CD14-positive monocyte (primary cell): ENCODE measurements around the gene ANTXR1. TPM values are rescaled to one million over a fixed set of nuclear protein-coding genes. Genes with fewer than 3 reads are reported as not detected.

Source experiments
- DNase-seq, 3 donors: peaks; one replicate each; pipeline ENCODE4 v3.0.0-alpha.2; 2011 to 2022
- H2AFZ ChIP-seq: 2 replicates; pipeline ENCODE4 v1.6.0; 2012; ENCODE audit warnings: mild to moderate bottlenecking, low read depth, low read length, inconsistent platforms; ENCODE audit not compliant: insufficient read depth, poor library complexity, severe bottlenecking
- H3K27ac ChIP-seq, 2 donors: 1 replicate in 1 of 2; 2 replicates in 1 of 2; pipeline ENCODE4 v1.5.1; 2012 to 2013; ENCODE audit warnings: low read length in 2 of 2, control low read depth in 1 of 2, inconsistent platforms in 1 of 2, low read depth in 1 of 2, mild to moderate bottlenecking in 1 of 2
- H3K27me3 ChIP-seq, 2 donors: one replicate each; pipeline versions ENCODE4 v1.6.0 to v1.6.1; 2011 to 2013; ENCODE audit warnings: low read length in 2 of 2; ENCODE audit not compliant: control insufficient read depth in 2 of 2, insufficient read depth in 2 of 2
- H3K36me3 ChIP-seq, 2 donors: replicated peaks in 1 of 2; 1 replicate in 1 of 2; 2 replicates in 1 of 2; pipeline versions ENCODE4 v1.5.1 to v1.6.1; 2012 to 2013; ENCODE audit warnings: low read length in 2 of 2, control low read depth in 1 of 2, inconsistent platforms in 1 of 2, mild to moderate bottlenecking in 1 of 2; ENCODE audit not compliant: insufficient read depth in 2 of 2, control insufficient read depth in 1 of 2
- H3K4me1 ChIP-seq, 2 donors: 1 replicate in 1 of 2; 2 replicates in 1 of 2; pipeline versions ENCODE4 v1.5.1 to v1.6.1; 2012 to 2013; ENCODE audit warnings: low read length in 2 of 2, control low read depth in 1 of 2, inconsistent platforms in 1 of 2, mild to moderate bottlenecking in 1 of 2, moderate library complexity in 1 of 2; ENCODE audit not compliant: insufficient read depth in 2 of 2, control insufficient read depth in 1 of 2
- H3K4me2 ChIP-seq: replicated peaks from 2 replicates; pipeline ENCODE3; 2012; ENCODE audit warnings: low read length, moderate library complexity, mild to moderate bottlenecking; ENCODE audit not compliant: poor library complexity, severe bottlenecking; ENCODE audit errors: extremely low read depth
- H3K4me3 ChIP-seq, 3 experiments: fragments of 200-600 bp in 1 of 3; sonication (generic) in 1 of 3; replicated peaks in 1 of 3; 1 replicate in 2 of 3; 2 replicates in 1 of 3; pipeline ENCODE4 v1.5.1; 2011 to 2013; ENCODE audit warnings: low read length in 3 of 3, mild to moderate bottlenecking in 3 of 3, control low read depth in 2 of 3, low read depth in 2 of 3, inconsistent platforms in 1 of 3, moderate library complexity in 1 of 3
- H3K79me2 ChIP-seq: 2 replicates; pipeline ENCODE4 v1.6.0; 2012; ENCODE audit warnings: mild to moderate bottlenecking, control low read depth, inconsistent platforms, low read length, moderate library complexity; ENCODE audit not compliant: insufficient read depth
- H3K9ac ChIP-seq: 2 replicates; pipeline ENCODE4 v1.6.0; 2017; ENCODE audit warnings: low read length, mild to moderate bottlenecking; ENCODE audit not compliant: insufficient read depth, poor library complexity, severe bottlenecking
- H3K9me3 ChIP-seq, 2 donors: replicated peaks in 1 of 2; 1 replicate in 1 of 2; 2 replicates in 1 of 2; pipeline versions ENCODE4 v1.5.1 to v1.6.1; 2012 to 2013; ENCODE audit warnings: low read length in 2 of 2, control low read depth in 1 of 2; ENCODE audit not compliant: control insufficient read depth in 1 of 2, insufficient read depth in 1 of 2
- H4K20me1 ChIP-seq: 2 replicates; pipeline ENCODE4 v1.6.0; 2012; ENCODE audit warnings: mild to moderate bottlenecking, low read length, control low read depth, moderate library complexity; ENCODE audit not compliant: insufficient read depth
- H3K27ac Mint-ChIP-seq, 7 donors: one replicate each; pipeline ENCODE4 v1.8.0; 2020; ENCODE audit warnings: mild to moderate bottlenecking in 7 of 7, mixed read lengths in 7 of 7, moderate library complexity in 6 of 7, inconsistent platforms in 2 of 7
- H3K27me3 Mint-ChIP-seq, 3 donors: one replicate each; pipeline ENCODE4 v1.8.0; 2021 to 2022; ENCODE audit warnings: low read depth in 3 of 3, mild to moderate bottlenecking in 3 of 3, mixed read lengths in 3 of 3, moderate library complexity in 3 of 3, inconsistent platforms in 1 of 3
- H3K36me3 Mint-ChIP-seq, 2 donors: one replicate each; pipeline ENCODE4 v1.8.0; 2020; ENCODE audit warnings: mixed read lengths in 2 of 2, inconsistent platforms in 1 of 2, mild to moderate bottlenecking in 1 of 2
- H3K4me1 Mint-ChIP-seq: one replicate; pipeline ENCODE4 v1.8.0; 2020; ENCODE audit warnings: mild to moderate bottlenecking, mixed read lengths
- H3K4me3 Mint-ChIP-seq, 2 donors: one replicate each; pipeline ENCODE4 v1.8.0; 2020; ENCODE audit warnings: mild to moderate bottlenecking in 2 of 2, mixed read lengths in 2 of 2, moderate library complexity in 1 of 2
- H3K9me3 Mint-ChIP-seq, 7 donors: one replicate each; pipeline ENCODE4 v1.8.0; 2020 to 2022; ENCODE audit warnings: mixed read lengths in 7 of 7, mild to moderate bottlenecking in 6 of 7, moderate library complexity in 6 of 7, inconsistent platforms in 2 of 7
- WGBS: methylation state at CpG from one replicate; pipeline ENCODE4 v1.1.5; 2013; ENCODE audit warnings: missing lambda C conversion rate; ENCODE audit not compliant: insufficient coverage; 5-methylcytosine and 5-hydroxymethylcytosine counted together
- intact Hi-C, 2 donors: fragments of 100-400 bp; cut with micrococcal nuclease; formaldehyde crosslinking; loops; one replicate each; pipeline versions ENCODE4 v1.15.0 to v1.15.1; 2023
- polyA plus RNA-seq, 3 donors: library from polyadenylated mRNA; depleted of rRNA in 1 of 3; unstranded in 2 of 3; stranded (reverse) in 1 of 3; fragments of 300-500 nt in 2 of 3; fragments of >200 nt in 1 of 3; fragmentation: Illumina TruSeq in 2 of 3; gene quantifications; 1 replicate in 2 of 3; 2 replicates in 1 of 3; pipeline ENCODE4 v1.2.3, GENCODE V29; 2012 to 2021
- TF ChIP-seq, protein P1 (sequence below): fragments of 200-600 bp; IDR thresholded peaks from one replicate; pipeline ENCODE4 v1.8.0; 2022; ENCODE audit warnings: antibody characterized with exemption, mild to moderate bottlenecking

The ANTXR1 gene
- polyA plus RNA-seq, 3 donors = not detected

- Mint-ChIP-seq H3K36me3 (no peaks in the 10 kb centered on the region), H3K27me3 (peaks cover 0 to 1% (median 0%) of the 10 kb centered on the region in 3 donors), H3K9me3 (peaks cover 1 to 6% (median 3%) of the 10 kb centered on the region in 7 donors), H3K27ac (no peak overlapping the region), H3K4me3 (no peak overlapping the region), H3K4me1 (no peaks in the 10 kb centered on the region)
- Histone ChIP-seq H3K27ac (no peak overlapping the region), H3K4me3 (no peak overlapping the region), H3K36me3 (no peaks in the 10 kb centered on the region), H2AFZ (no peak overlapping the region), H3K4me1 (no peaks in the 10 kb centered on the region), H3K27me3 (no peaks in the 10 kb centered on the region), H4K20me1 (no peaks in the 10 kb centered on the region), H3K79me2 (no peaks in the 10 kb centered on the region), H3K4me2 (no peak overlapping the region), H3K9ac (no peak overlapping the region), H3K9me3 (no peaks in the 10 kb centered on the region)
- intact Hi-C loops = no loop called here
- TF ChIP-seq, protein P1, sequence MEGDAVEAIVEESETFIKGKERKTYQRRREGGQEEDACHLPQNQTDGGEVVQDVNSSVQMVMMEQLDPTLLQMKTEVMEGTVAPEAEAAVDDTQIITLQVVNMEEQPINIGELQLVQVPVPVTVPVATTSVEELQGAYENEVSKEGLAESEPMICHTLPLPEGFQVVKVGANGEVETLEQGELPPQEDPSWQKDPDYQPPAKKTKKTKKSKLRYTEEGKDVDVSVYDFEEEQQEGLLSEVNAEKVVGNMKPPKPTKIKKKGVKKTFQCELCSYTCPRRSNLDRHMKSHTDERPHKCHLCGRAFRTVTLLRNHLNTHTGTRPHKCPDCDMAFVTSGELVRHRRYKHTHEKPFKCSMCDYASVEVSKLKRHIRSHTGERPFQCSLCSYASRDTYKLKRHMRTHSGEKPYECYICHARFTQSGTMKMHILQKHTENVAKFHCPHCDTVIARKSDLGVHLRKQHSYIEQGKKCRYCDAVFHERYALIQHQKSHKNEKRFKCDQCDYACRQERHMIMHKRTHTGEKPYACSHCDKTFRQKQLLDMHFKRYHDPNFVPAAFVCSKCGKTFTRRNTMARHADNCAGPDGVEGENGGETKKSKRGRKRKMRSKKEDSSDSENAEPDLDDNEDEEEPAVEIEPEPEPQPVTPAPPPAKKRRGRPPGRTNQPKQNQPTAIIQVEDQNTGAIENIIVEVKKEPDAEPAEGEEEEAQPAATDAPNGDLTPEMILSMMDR = no peak
- WGBS = 100% methylated on average over 1 of the region's 2 CpGs
- no peak for DNase-seq
These were observed 54.1 kb downstream of the ANTXR1 start for GRCh38 chr2:69067026-69067630.

DNA sequence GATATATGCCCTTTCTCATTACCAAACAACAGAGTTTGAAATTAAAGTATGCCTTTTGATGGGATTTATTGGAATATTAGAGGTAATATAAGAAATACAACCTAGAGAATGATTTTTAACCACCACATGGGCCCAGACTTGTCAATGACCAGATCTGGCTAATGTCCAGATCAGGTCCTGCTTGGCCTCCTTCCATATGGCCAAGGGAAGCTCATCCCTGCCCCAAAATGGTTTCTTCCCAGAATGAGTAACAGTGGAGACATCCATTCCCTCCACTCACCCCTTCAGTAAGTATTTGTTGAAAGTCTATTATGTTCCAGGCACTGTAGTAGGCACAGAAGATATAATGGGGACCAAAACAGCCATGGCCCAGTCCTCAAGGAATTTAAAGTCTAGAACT lies 54.9 kb downstream of the ANTXR1 start:
- peaks cover 1 to 6% (median 3%) of the 10 kb centered on the region in 7 donors for H3K9me3 Mint-ChIP-seq
- no peaks in the 10 kb centered on the region for H3K36me3 ChIP-seq
- H3K9me3 ChIP-seq = no peaks in the 10 kb centered on the region
- peaks cover 0 to 1% (median 0%) of the 10 kb centered on the region in 3 donors for H3K27me3 Mint-ChIP-seq
- no peaks in the 10 kb centered on the region for H3K36me3 Mint-ChIP-seq
- H3K9ac ChIP-seq = no peak overlapping the region
- H3K27me3 ChIP-seq = no peaks in the 10 kb centered on the region
- H3K4me3 ChIP-seq = no peak overlapping the region
- H3K4me1 Mint-ChIP-seq = no peaks in the 10 kb centered on the region
- no peak overlapping the region for H3K27ac Mint-ChIP-seq
- no peaks in the 10 kb centered on the region for H4K20me1 ChIP-seq
- no peak overlapping the region for H3K4me3 Mint-ChIP-seq
- no peaks in the 10 kb centered on the region for H3K4me1 ChIP-seq
- no peak overlapping the region for H3K4me2 ChIP-seq
- TF ChIP-seq, protein P1 = no peak
- H3K79me2 ChIP-seq = no peaks in the 10 kb centered on the region
- no peak overlapping the region for H2AFZ ChIP-seq
- DNase-seq = no peak
- intact Hi-C loops = no loop called here
- no peak overlapping the region for H3K27ac ChIP-seq
